Kidney (tissue), 14 donors: ENCODE results near the gene NOP9. TPM values are rescaled to one million over a fixed set of nuclear protein-coding genes. Genes with fewer than 3 reads are reported as not detected.

Source experiments
- DNase-seq, 5 donors: peaks; one replicate each; pipeline ENCODE4 v3.0.0-alpha.2; 2013 to 2020
- FAIRE-seq: peaks from 2 replicates; lab custom pipeline; 2012; peaks lifted over from hg19 to GRCh38; lab: Jason Lieb, UNC
- H3K27ac ChIP-seq, 2 donors: one replicate each; pipeline ENCODE4 v1.7.0; 2013; ENCODE audit warnings: low read depth in 2 of 2, low read length in 2 of 2, inconsistent platforms in 1 of 2
- H3K27me3 ChIP-seq: one replicate; pipeline ENCODE4 v1.7.1; 2013; ENCODE audit warnings: low read length, inconsistent platforms; ENCODE audit not compliant: control insufficient read depth, insufficient read depth
- H3K36me3 ChIP-seq, 3 donors: one replicate each; pipeline versions ENCODE4 v1.7.0 to v1.7.1; 2013; ENCODE audit warnings: low read length in 3 of 3, control low read depth in 1 of 3, inconsistent platforms in 1 of 3; ENCODE audit not compliant: insufficient read depth in 3 of 3, control insufficient read depth in 2 of 3
- H3K4me1 ChIP-seq, 3 donors: one replicate each; pipeline versions ENCODE4 v1.7.0 to v1.7.1; 2013; ENCODE audit warnings: low read length in 3 of 3, inconsistent platforms in 1 of 3, low read depth in 1 of 3; ENCODE audit not compliant: control insufficient read depth in 2 of 3, insufficient read depth in 2 of 3
- H3K4me3 ChIP-seq, 3 donors: one replicate each; pipeline versions ENCODE4 v1.7.0 to v1.8.1; 2013; ENCODE audit warnings: low read length in 3 of 3, control low read depth in 1 of 3, inconsistent platforms in 1 of 3
- H3K9ac ChIP-seq, 3 donors: one replicate each; pipeline versions ENCODE4 v1.7.0 to v1.7.1; 2013; ENCODE audit warnings: low read length in 3 of 3, control low read depth in 1 of 3, inconsistent platforms in 1 of 3
- H3K9me3 ChIP-seq, 3 donors: one replicate each; pipeline versions ENCODE4 v1.7.0 to v1.7.1; 2013; ENCODE audit warnings: low read length in 3 of 3, control low read depth in 1 of 3, inconsistent platforms in 1 of 3; ENCODE audit not compliant: control insufficient read depth in 2 of 3, insufficient read depth in 1 of 3
- intact Hi-C: fragments of 100-400 bp; cut with DNase I; formaldehyde crosslinking; loops from one replicate; pipeline ENCODE4 v1.11.1; 2022
- polyA plus RNA-seq: library from polyadenylated mRNA; stranded (reverse); fragments of 350-450 nt; fragmentation: Illumina TruSeq; extraction: RNeasy Lipid Tissue Mini Kit (QIAGEN cat#74804); gene quantifications from one replicate; pipeline ENCODE4 v1.2.3, GENCODE V29; 2014; ENCODE audit warnings: low read depth, low replicate concordance; ENCODE audit not compliant: insufficient read depth
- total RNA-seq: library from RNA; stranded (reverse); fragmentation: NEBNext Ultra II Directional; extraction: Animal tissue kit (Norgen Biotek cat#: 25700); gene quantifications from one replicate; pipeline ENCODE4 v1.2.1, GENCODE V29; 2021
- TF ChIP-seq, protein P1 (sequence below): IDR thresholded peaks from 3 replicates; pipeline ENCODE4 v1.5.1; 2012; ENCODE audit warnings: mild to moderate bottlenecking, moderate library complexity, borderline replicate concordance; ENCODE audit not compliant: insufficient read depth; ENCODE audit errors: extremely low read depth
- donor health status: control.
- donor health status: control.
- donor health status: control.
- donor health status: control.
- donor health status: control.
- donor health status: DM: yes; HTN: yes; CAD: no.
- donor health status: Normal renal cell carcinoma (clear cell type).

Gene NOP9
- total and polyA plus RNA-seq, 2 donors from 2014 or later, result 8.6 to 25.7 TPM

DNA sequence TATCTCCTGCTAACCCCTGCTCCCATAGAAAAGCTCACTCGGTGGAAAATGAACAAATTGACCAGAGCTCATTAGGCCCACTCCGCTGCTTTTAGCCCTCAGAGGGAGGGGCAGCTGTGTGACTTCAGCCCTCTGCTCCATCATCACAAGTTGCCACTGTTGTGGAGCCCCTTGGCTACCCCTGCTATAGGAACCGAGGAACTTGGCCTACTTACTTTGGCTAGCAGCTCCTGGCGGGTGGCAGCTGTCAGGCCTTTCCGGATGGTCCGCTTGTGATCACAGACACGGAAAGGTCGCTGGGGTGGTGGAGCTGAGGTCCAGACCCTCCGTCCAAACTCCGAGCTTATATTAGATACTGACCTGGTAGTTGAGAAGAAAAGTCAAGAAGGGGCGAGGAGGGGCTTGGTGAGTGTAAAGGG is 7.5 kb downstream of the NOP9 start:
- Histone ChIP-seq H3K27ac (peak overlapping the region; percentile 71 to 79), H3K9ac (peak overlapping the region in 1 of 3 donors; percentile 60)

DNA sequence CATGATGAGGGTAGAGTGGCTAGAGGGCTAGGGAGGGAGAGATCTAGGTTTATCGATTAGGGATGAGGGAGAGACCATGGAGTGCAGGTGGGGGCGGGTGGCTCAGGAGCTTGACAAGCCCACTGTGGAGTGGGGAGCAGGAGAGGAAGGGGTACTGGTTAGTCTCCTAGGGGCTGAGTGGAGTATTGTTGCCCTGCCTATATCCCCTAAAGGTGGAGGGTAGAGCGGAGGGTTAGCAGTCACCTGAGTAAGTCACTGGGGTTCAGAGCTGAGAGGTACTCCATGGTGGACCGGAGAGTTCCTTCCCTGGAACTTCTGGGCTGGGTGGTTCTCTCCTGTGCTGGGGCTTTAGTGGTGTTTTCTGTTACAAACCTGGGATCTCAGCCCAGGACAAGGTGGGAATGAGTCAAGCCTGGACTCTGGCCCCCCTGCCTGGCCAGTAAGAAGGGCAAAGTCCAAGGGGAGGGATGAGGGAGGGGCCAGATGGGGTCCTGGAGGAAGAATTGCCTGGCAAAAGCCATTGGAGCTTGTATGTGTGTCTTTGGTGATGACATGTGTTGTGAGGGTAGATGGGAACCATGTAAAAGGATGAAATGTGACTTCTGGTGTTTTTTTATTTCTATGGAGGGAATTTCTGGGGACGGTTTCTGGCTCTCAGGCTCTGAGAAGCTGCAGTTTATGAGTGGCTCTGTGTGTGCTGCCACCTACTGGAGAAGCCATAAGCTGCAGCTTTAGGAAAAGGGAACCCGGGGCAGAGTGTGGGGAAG is 8.1 kb downstream of the NOP9 start, which contains the start of gene CIDEB:
TSS of gene CIDEB (minus strand) at position 403 of the 767 bp plus-strand sequence. CDS start at position 284, 119 bp downstream.
- H3K4me3 ChIP-seq, result peak within 1 kb of the TSS in 2 of 3 donors; percentile 57 to 60
- peak within 1 kb of the TSS in 2 of 3 donors; percentile 41 to 60 for H3K9ac ChIP-seq
- H3K4me1 ChIP-seq, result peaks cover 0 to 33% (median 28%) of the 10 kb centered on the region in 3 donors
- intact Hi-C loops, result loop anchor here (10.0 kb wide), 1 partner anchor 53 kb away; no protein-coding TSS in a partner anchor
- FAIRE-seq, result no peak
- TF ChIP-seq, protein P1, sequence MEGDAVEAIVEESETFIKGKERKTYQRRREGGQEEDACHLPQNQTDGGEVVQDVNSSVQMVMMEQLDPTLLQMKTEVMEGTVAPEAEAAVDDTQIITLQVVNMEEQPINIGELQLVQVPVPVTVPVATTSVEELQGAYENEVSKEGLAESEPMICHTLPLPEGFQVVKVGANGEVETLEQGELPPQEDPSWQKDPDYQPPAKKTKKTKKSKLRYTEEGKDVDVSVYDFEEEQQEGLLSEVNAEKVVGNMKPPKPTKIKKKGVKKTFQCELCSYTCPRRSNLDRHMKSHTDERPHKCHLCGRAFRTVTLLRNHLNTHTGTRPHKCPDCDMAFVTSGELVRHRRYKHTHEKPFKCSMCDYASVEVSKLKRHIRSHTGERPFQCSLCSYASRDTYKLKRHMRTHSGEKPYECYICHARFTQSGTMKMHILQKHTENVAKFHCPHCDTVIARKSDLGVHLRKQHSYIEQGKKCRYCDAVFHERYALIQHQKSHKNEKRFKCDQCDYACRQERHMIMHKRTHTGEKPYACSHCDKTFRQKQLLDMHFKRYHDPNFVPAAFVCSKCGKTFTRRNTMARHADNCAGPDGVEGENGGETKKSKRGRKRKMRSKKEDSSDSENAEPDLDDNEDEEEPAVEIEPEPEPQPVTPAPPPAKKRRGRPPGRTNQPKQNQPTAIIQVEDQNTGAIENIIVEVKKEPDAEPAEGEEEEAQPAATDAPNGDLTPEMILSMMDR, result peak; percentile 91
- no peaks in the 10 kb centered on the region for H3K9me3 ChIP-seq
- H3K27me3 ChIP-seq, result no peaks in the 10 kb centered on the region
- H3K27ac ChIP-seq, result peak within 1 kb of the TSS; percentile 71 to 79
- peak in 3 of 5 donors; percentile 70 to 76 (median 74) for DNase-seq
- H3K36me3 ChIP-seq, result peaks cover 2 to 42% (median 26%) of the 10 kb centered on the region in 3 donors

More for the DNA sequence above, 7.5 kb downstream of the NOP9 start:
- Histone ChIP-seq H3K36me3 (peaks cover 7 to 48% (median 32%) of the 10 kb centered on the region in 3 donors), H3K27me3 (no peaks in the 10 kb centered on the region), H3K4me1 (peaks cover 0 to 31% (median 22%) of the 10 kb centered on the region in 3 donors), H3K9me3 (no peaks in the 10 kb centered on the region), H3K4me3 (peak overlapping the region in 2 of 3 donors; percentile 57 to 60)
- FAIRE-seq, result no peak
- TF ChIP-seq, protein P1, result no peak
- intact Hi-C loops, result loop anchor here (10.0 kb wide), 1 partner anchor 52 kb away; no protein-coding TSS in a partner anchor
- no peak for DNase-seq

DNA sequence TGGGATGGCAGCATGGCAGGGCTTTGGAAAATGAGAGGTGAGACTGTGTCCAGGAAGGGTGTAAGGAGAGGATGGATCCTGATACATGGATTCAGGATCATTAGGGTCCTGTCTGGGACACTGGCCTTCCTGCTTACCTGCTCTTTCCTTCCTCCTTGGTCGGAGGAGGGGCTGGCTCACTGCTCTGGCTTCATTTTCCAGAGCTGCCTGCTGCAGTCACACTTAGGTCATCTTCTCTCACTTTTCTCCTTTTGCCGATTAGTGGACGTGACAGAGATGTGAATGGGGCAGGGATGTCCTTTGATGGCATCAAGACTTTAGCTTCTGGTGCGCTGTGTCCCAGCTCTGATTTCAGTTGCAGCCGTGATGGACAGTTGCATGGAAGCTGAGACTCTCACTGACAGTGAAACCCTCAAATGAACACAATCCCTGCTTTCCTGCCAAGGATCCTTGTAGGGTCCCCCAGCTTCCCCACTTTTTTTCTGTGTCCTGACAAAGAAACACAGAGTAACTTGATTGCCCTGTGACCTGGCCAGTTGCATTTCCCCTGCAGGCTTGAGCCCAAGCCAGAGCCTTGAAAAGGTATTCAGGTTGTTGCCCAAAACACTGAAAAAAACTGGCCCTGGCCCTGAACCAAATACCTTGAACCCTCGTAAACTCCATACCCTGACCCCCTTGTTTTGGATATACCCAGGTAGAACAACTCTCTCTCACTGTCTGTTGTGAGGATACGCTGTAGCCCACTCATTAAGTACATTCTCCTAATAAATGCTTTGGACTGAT is 8.9 kb downstream of the NOP9 start:
- TF ChIP-seq, protein P1, result no peak
- FAIRE-seq, result no peak
- no peak overlapping the region for H3K4me3 ChIP-seq
- no peaks in the 10 kb centered on the region for H3K27me3 ChIP-seq
- peaks cover 0 to 35% (median 33%) of the 10 kb centered on the region in 3 donors for H3K4me1 ChIP-seq
- no peaks in the 10 kb centered on the region for H3K9me3 ChIP-seq
- peak overlapping the region in 1 of 3 donors; percentile 17 for H3K9ac ChIP-seq
- H3K36me3 ChIP-seq, result peaks cover 2 to 34% (median 26%) of the 10 kb centered on the region in 3 donors
- no peak for DNase-seq
- peak overlapping the region in 1 of 2 donors; percentile 79 for H3K27ac ChIP-seq
- intact Hi-C loops, result loop anchor here (10.0 kb wide), 1 partner anchor 54 kb away; no protein-coding TSS in a partner anchor
